ENCODE measurements around the gene CHD5.

DNA sequence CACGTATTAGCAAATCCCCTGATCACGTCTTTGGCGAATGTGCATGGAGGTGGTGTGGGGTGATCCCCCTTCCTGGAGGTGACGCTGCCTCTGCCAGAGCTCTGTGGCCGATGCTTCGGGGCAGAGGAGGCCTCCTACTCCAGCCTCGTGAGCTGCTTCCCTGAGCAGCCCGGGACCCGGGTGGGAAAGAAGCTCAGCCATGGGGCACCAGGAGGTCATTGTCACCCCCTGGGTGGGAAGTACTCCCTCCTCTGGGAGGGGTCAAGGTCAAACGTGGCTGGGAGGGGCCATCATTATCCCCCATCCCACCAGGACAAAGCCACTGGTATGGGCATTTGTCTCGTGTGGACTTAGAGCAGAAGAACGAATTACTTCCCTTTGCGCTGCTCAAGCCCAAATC lies 93.8 kb downstream of the CHD5 start:
- TF ChIP-seq POLR2A (IDR thresholded peaks at IDR 0.05; ENCODE audit: low read depth, low read length) = no peak
- no peak for TF ChIP-seq POLR2AphosphoS5 (IDR thresholded peaks at IDR 0.05; ENCODE audit: low read depth, low read length)
- TF ChIP-seq POU2F2 (IDR thresholded peaks at IDR 0.05; ENCODE audit: low read depth, low read length) = no peak

Measured in GM12891 (cell line).